ENCODE results near the gene EPB41. TPM values are rescaled to one million over a fixed set of nuclear protein-coding genes. Genes with fewer than 3 reads are reported as not detected.

EPB41 gene
- total RNA-seq, 1 experiment from 2014 or later = 0.11 TPM

DNA sequence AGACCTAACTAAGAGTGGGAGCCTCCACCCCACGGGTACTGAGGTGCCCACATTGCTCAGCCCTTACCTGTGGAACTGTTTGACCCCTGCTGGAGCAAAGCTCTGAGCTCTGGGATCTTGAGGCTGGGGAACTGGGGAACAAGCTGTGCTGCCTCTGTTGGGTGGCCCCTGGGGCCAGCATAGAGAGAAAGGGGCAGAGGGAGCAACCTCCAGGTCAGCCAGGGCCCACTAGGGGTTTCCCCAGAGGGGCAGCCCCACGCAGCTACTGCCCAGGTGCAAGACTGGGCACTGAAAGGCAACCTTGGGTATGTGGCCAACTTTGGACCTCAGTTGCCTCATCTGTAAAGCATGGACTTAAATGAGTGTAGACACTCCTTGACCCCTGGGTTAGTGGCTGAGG, 23.5 kb upstream of the EPB41 start:
- no peak for DNase-seq (ENCODE audit: low read depth)

GRCh38 chr1:28891256-28891655, 23.1 kb upstream of the EPB41 start:
- no peak for DNase-seq (ENCODE audit: low read depth)

GRCh38 chr1:28893403-28894102, 20.8 kb upstream of the EPB41 start:
- DNase-seq (ENCODE audit: low read depth) = peak; percentile 28

- DNase-seq (ENCODE audit: low read depth) = no peak
Measured at GRCh38 chr1:28894785-28895184, 19.6 kb upstream of the EPB41 start.

GRCh38 chr1:28895896-28896608, 18.3 kb upstream of the EPB41 start:
- no peak for DNase-seq (ENCODE audit: low read depth)

DNA sequence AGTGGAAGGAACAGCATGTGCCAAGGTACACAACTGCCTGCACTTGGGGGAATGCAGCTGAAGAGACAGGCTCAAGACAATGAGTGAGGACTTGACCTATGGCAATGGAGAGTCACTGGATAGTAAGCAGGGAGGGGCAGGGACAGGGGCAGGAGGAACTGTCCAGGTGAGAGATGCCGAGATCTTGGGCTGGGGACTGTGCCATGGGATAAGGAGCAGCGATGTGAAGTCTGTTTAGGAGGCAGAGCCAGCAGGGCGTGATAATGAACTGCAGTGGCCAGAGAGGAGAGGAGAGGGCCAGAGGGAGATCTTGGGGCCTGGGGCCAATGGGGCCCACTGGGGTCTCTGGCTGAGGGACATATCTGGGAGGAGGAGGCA, 17.8 kb upstream of the EPB41 start:
- DNase-seq (ENCODE audit: low read depth) = no peak

DNA sequence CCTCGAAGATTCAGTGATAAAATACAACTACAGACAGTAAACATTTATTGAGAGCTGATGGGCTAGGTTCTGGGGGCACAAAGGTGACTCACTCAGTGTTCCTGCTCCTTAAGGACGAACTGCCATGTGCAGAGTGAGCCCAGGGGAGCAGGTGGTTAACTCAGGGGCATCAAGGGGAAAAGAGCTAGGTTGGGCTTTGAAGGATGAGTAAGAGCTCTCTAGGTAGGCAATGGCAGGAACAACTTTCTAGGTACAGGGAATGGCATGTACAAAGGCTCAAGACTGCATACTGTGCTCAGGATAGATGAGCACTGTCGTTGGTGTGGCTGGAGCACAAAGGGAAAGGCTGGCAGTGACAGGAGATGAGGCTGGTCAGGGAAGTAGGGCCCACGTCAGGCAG, 16.6 kb upstream of the EPB41 start:
- no peak for DNase-seq (ENCODE audit: low read depth)

DNA sequence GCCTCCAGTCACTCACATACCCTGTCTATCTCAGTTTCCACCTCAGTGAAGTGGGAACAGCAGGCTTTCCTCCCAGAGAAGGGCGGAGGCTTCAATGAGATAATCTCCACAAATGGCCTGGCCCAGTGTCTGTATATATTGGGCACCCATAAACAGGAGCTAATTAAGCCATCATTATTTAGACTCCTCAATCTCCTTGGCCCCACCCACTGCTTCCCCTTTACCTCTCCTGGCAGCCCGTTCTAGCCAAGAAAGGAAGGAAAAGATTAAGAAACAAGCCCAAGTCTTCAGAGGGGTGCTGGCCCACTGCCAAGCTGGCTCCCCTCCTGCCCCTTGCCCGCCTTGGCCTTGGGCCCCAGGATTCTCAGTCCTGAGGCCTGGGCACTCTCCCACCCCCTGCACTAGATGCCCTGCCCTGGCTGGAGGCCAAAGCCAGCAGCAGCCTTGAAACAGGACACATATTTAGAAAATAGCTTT, 15.9 kb upstream of the EPB41 start:
- DNase-seq (ENCODE audit: low read depth) = no peak

- DNase-seq (ENCODE audit: low read depth) = no peak
Measured at GRCh38 chr1:28899267-28899666, 15.1 kb upstream of the EPB41 start.

DNA sequence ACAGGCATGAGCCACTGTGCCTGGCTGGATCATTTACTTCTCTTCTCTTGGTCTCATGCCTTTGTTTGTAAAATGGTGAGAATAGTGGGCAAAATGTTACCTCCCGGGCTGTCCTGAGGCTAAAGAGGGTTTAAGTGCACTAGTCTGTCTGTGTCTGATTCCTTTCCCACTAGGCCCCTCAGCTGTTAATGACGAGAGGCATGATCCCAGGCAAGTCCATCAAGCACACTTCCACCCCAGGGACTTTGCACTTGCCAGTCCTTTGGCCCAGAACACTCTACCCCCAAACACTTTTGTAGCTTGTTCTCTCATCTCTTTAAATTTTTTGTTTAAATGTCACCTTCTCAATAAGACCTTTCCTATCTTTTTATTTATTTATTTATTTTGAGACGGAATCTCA, 13.8 kb upstream of the EPB41 start:
- DNase-seq (ENCODE audit: low read depth) = no peak

DNA sequence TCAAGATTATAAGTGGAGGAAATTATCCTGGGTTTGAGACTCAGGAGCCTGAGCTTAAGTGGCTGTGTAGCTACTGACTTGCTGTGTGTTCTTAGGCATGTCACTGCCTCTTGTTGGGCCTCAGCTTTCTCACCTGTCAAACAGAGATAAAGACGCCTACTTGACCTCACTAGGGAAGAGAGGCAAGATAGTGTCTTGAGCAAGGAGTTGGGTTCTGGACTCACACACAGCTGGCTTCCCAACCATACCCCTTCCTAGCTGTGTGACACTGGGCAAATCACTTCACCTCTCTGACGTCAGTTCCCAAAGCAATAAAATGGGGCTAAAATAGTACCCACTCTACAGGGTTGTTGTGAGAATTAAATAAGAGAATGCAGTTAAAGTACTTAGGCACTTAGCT, 11.6 kb upstream of the EPB41 start:
- no peak for DNase-seq (ENCODE audit: low read depth)

DNA sequence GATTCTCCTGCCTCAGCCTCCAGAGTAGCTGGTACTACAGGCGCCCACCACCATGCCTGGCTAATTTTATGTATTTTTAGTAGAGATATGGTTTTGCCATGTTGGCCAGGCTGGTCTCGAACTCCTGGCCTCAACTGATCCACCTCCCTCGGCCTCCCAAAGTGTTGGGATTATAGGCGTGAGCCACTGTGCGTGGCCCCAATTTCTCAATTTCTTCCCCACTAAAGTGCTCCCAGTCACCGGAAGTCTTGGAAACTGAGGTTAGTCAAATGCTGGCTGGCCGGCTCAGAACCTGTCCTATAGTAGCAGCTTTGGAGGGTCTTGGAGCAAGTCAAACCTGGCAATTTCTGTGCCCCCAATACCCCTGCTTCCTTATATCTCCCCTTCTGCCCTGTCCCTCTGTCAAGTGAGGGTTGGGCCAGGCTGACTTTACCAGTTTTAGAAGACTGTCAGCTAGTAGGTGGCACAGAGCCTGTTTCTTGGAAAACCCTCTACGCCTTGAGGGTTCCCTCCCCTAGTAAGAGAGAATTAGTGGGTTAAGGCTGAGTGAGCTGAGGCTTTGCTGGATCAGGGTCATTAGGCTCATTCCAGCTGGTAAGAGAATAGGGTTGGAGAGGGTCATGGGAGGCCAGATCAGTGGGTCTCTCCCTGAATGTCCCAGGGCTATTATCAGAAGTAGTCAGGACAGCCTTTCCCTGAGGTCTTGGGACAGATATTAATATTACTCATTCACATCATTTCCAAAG, 8.3 kb upstream of the EPB41 start:
- DNase-seq (ENCODE audit: low read depth) = no peak

GRCh38 chr1:28909198-28909597, 5.2 kb upstream of the EPB41 start:
- no peak for DNase-seq (ENCODE audit: low read depth)

GRCh38 chr1:28910379-28911115, 3.8 kb upstream of the EPB41 start:
- no peak for DNase-seq (ENCODE audit: low read depth)

DNA sequence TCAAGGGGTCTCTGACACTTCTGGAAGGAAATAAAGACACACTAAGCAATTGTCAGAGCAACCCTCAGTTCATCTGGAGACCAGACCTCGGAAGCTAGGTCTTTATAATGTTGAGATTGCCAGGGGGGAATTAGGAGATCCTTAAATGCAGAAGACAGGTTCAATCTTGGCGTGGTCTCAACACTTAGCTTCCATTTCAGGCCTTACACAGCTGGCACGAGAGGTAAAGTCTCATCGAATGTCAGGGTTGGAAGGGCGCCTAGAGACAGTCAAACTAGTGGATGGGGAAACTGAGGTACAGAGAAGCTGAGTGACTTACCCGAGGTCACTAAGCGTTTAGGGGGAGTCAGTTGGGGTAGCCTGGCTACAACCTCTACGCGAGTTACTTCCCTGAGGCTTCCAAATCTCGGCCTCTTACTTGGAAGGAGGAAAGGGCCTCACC, 562 bp upstream of the EPB41 start:
- DNase-seq (ENCODE audit: low read depth) = no peak

DNA sequence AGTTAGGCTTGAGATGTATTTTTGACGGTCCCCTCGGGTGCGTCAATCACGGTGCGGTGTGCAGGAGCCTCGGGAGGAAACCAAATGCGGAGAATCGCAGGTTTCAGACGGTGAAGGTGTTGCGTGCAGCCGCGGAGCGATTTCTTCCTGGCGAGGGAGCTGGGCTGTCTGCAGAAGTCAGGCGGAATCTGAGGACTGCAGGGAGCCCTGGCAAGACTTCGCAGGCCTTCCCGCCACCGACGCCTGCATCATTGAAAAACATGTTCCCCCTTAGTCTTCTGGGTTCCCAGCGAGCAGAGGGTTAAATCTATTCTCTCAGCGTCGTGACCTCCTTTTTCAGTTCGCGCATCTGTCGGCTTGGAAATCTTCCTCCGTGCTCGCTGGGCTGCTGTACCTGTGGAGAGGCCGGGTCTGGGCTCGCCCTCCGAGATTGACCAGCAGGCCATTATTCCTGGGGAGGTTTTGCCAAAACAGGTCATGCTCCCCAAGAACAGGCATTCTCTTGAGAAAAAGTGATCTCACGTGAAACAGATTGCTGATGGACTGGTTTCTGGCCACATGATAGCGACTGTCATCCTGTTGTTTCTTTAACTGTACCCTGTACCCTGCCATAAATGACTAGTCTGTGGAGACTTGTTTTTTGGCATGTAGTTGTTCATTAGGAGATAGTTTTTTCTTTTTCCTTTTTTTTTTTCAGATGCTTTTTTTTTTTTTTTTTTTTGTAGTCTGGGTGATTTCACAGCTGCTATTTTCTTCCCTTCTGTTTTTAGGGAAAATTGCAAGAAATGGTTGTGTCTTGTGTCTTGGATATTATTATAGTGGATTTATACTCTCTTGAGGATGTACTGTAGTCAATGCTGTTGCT, 894 bp downstream of the EPB41 start:
- no peak for DNase-seq (ENCODE audit: low read depth)

DNA sequence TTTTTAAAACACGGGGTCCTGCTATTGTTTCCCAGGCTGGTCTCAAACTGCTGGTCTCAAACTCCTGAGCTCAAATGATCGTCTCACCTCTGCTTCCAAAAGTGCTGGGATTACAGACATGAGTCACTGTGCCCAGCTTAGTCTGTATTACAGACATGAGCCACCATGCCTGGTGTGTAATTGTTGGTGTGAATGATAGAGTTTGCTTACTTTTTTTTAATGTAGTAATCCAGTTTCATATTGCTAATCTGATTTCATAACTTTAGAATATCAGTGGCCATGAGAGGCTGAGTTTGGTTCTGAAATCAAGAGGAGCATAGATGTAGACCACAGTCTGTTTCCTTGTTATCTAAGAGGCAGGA, 3.4 kb downstream of the EPB41 start:
- no peak for DNase-seq (ENCODE audit: low read depth)

DNA sequence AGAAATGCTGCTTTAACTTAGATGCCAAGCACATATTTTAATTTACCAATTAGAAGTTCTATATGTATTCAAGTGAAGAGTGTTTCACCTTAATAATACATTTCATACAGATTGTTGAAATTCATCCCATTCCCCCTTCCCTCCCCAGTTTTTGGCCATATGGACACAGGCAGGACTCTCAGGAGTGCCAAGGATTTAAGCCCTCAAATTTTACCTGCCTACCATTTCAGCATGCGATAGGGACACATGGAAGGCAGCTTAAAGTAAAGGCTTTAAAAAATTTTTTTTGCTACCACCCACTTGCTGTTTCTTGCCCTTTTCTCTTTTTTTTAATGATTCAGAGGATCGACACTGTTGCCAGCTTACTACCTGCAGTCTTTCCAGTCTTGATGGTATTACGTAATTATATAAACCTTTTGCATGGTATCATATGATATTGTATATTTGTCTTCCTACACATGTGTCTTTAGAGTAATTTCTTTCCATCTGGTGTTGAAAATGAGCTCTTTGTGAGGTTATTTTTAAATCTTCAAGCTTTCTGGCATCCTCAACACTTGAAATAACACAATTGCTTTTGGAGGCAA, 7.0 kb downstream of the EPB41 start:
- no peak for DNase-seq (ENCODE audit: low read depth)

GRCh38 chr1:28925350-28925891, 11.1 kb downstream of the EPB41 start:
- no peak for DNase-seq (ENCODE audit: low read depth)

GRCh38 chr1:28926629-28927265, 12.4 kb downstream of the EPB41 start:
- DNase-seq (ENCODE audit: low read depth) = no peak
